Tibial nerve (tissue), 3 donors: Measurements from ENCODE around the gene BEST3.

Experiments used
- CTCF ChIP-seq, 5 experiments: fragments of 200-600 bp in 3 of 5; fragments of 450-650 bp in 2 of 5; sonication (generic) in 3 of 5; IDR thresholded peaks; one replicate each; pipeline ENCODE4 v1.5.1; 2016 to 2019; ENCODE audit warnings: antibody characterized with exemption in 5 of 5, mild to moderate bottlenecking in 3 of 5, moderate library complexity in 2 of 5
- POLR2A ChIP-seq, 2 donors: fragments of 450-650 bp; IDR thresholded peaks; one replicate each; pipeline ENCODE4 v1.6.1; 2017; ENCODE audit warnings: antibody characterized with exemption in 2 of 2, mild to moderate bottlenecking in 2 of 2, moderate library complexity in 2 of 2

GRCh38 chr12:69732088-69732487, 33.0 kb upstream of the BEST3 start:
- TF ChIP-seq CTCF (IDR thresholded peaks at IDR 0.05): no peak
- no peak for TF ChIP-seq POLR2A (IDR thresholded peaks at IDR 0.05)
